Mucosa of rectum (tissue), 2 donors: ENCODE data around the gene GNGT1.
"Not testable (repeated sequence)": the region's sequence is repeated elsewhere in the genome, so short reads cannot be mapped to it uniquely, and the experiment has no call there.

Source experiments
- H3K27ac ChIP-seq, 2 donors: one replicate each; pipeline ENCODE4 v1.7.0; 2013; ENCODE audit warnings: inconsistent platforms in 2 of 2, low read depth in 2 of 2, low read length in 2 of 2
- H3K27me3 ChIP-seq, 2 donors: one replicate each; pipeline ENCODE4 v1.7.0; 2013; ENCODE audit warnings: low read length in 2 of 2; ENCODE audit not compliant: control insufficient read depth in 2 of 2, insufficient read depth in 2 of 2
- H3K36me3 ChIP-seq, 2 donors: one replicate each; pipeline ENCODE4 v1.7.0; 2013; ENCODE audit warnings: low read length in 2 of 2; ENCODE audit not compliant: control insufficient read depth in 2 of 2, insufficient read depth in 2 of 2
- H3K4me1 ChIP-seq, 2 donors: one replicate each; pipeline ENCODE4 v1.7.0; 2013; ENCODE audit warnings: low read length in 2 of 2, mild to moderate bottlenecking in 1 of 2; ENCODE audit not compliant: control insufficient read depth in 2 of 2, insufficient read depth in 2 of 2
- H3K4me3 ChIP-seq, 2 donors: one replicate each; pipeline ENCODE4 v1.7.0; 2013; ENCODE audit warnings: low read length in 2 of 2
- H3K9ac ChIP-seq, 2 donors: one replicate each; pipeline ENCODE4 v1.7.0; 2013; ENCODE audit warnings: low read length in 2 of 2, low read depth in 1 of 2, mild to moderate bottlenecking in 1 of 2
- H3K9me3 ChIP-seq, 2 donors: one replicate each; pipeline ENCODE4 v1.7.0; 2013; ENCODE audit warnings: low read length in 2 of 2; ENCODE audit not compliant: control insufficient read depth in 2 of 2
- donor health status: healthy.
- donor health status: Normal muscosa, but diverticular disease.

Gene GNGT1

GRCh38 chr7:93897680-93898079 lies 8.7 kb upstream of the GNGT1 start:
- Histone ChIP-seq H3K9ac (no peak overlapping the region), H3K4me3 (no peak overlapping the region), H3K27me3 (no peaks in the 10 kb centered on the region), H3K9me3 (no peaks in the 10 kb centered on the region), H3K27ac (no peak overlapping the region), H3K4me1 (no peaks in the 10 kb centered on the region), H3K36me3 (no peaks in the 10 kb centered on the region)

- Histone ChIP-seq H3K27me3 (no peaks in the 10 kb centered on the region), H3K4me1 (no peaks in the 10 kb centered on the region), H3K9me3 (no peaks in the 10 kb centered on the region), H3K36me3 (no peaks in the 10 kb centered on the region), H3K27ac (no peak overlapping the region), H3K4me3 (no peak overlapping the region), H3K9ac (no peak overlapping the region)
Measured at GRCh38 chr7:93902777-93903423, 3.5 kb upstream of the GNGT1 start.

GRCh38 chr7:93910076-93910994 lies 4.0 kb downstream of the GNGT1 start:
- Histone ChIP-seq H3K9ac (no peak overlapping the region), H3K36me3 (no peaks in the 10 kb centered on the region), H3K27ac (no peak overlapping the region), H3K4me1 (no peaks in the 10 kb centered on the region), H3K9me3 (no peaks in the 10 kb centered on the region), H3K27me3 (no peaks in the 10 kb centered on the region), H3K4me3 (no peak overlapping the region)

GRCh38 chr7:93911242-93911641 lies 4.9 kb downstream of the GNGT1 start:
- H3K4me3 ChIP-seq, H3K9ac ChIP-seq, H3K9me3 ChIP-seq, H3K27me3 ChIP-seq, H3K4me1 ChIP-seq, H3K36me3 ChIP-seq, H3K27ac ChIP-seq: not testable (repeated sequence)

- H3K27me3 ChIP-seq, H3K4me1 ChIP-seq, H3K36me3 ChIP-seq, H3K9me3 ChIP-seq, H3K9ac ChIP-seq, H3K27ac ChIP-seq, H3K4me3 ChIP-seq: not testable (repeated sequence)
Measured at GRCh38 chr7:93911661-93912060, 5.3 kb downstream of the GNGT1 start.

- Histone ChIP-seq H3K27ac (no peak overlapping the region), H3K4me1 (no peaks in the 10 kb centered on the region), H3K27me3 (no peaks in the 10 kb centered on the region), H3K9me3 (no peaks in the 10 kb centered on the region), H3K9ac (no peak overlapping the region), H3K36me3 (no peaks in the 10 kb centered on the region), H3K4me3 (no peak overlapping the region)
Measured at GRCh38 chr7:93913197-93913596, 6.8 kb downstream of the GNGT1 start.

GRCh38 chr7:93914581-93915066 lies 8.3 kb downstream of the GNGT1 start:
- Histone ChIP-seq H3K27me3 (no peaks in the 10 kb centered on the region), H3K4me1 (no peaks in the 10 kb centered on the region), H3K9me3 (no peaks in the 10 kb centered on the region), H3K4me3 (no peak overlapping the region), H3K9ac (no peak overlapping the region), H3K27ac (no peak overlapping the region), H3K36me3 (no peaks in the 10 kb centered on the region)

- H3K9me3 ChIP-seq, H3K27ac ChIP-seq, H3K4me3 ChIP-seq, H3K27me3 ChIP-seq, H3K4me1 ChIP-seq, H3K36me3 ChIP-seq, H3K9ac ChIP-seq: not testable (repeated sequence)
Measured at GRCh38 chr7:93915206-93915842, 9.0 kb downstream of the GNGT1 start.

- not testable (repeated sequence) for H3K9me3 ChIP-seq, H3K27me3 ChIP-seq, H3K4me1 ChIP-seq, H3K9ac ChIP-seq, H3K4me3 ChIP-seq, H3K27ac ChIP-seq, H3K36me3 ChIP-seq
Measured at GRCh38 chr7:93915888-93916287, 9.5 kb downstream of the GNGT1 start.

GRCh38 chr7:93916315-93916714 lies 9.9 kb downstream of the GNGT1 start:
- H3K9me3 ChIP-seq, H3K27me3 ChIP-seq, H3K27ac ChIP-seq: not testable (repeated sequence)

More at GRCh38 chr7:93916315-93916714, 9.9 kb downstream of the GNGT1 start:
- H3K4me3 ChIP-seq, H3K36me3 ChIP-seq, H3K9ac ChIP-seq, H3K4me1 ChIP-seq: not testable (repeated sequence)
